Inflammatory macrophage treated with lipopolysaccharide for 4 hours (primary cell): ENCODE results near the gene PPP2R2D.
"Not testable (repeated sequence)": the region's sequence is repeated elsewhere in the genome, so short reads cannot be mapped to it uniquely, and the experiment has no call there.

Experiments
- DNase-seq: peaks from one replicate; pipeline ENCODE4 v3.0.0-alpha.2; 2020

Gene PPP2R2D

GRCh38 chr10:131930150-131930549 lies 29.3 kb downstream of the PPP2R2D start:
- DNase-seq: no peak

- DNase-seq: no peak
Measured at GRCh38 chr10:131930586-131931330, 29.9 kb downstream of the PPP2R2D start.

GRCh38 chr10:131931981-131932380 lies 31.2 kb downstream of the PPP2R2D start:
- DNase-seq: no peak

- DNase-seq: no peak
Measured at GRCh38 chr10:131933016-131933695, 32.3 kb downstream of the PPP2R2D start.

GRCh38 chr10:131933696-131934086 lies 32.9 kb downstream of the PPP2R2D start:
- no peak for DNase-seq

- no peak for DNase-seq
Measured at GRCh38 chr10:131934769-131935168, 34.0 kb downstream of the PPP2R2D start.

GRCh38 chr10:131935260-131935659 lies 34.5 kb downstream of the PPP2R2D start:
- DNase-seq: no peak

GRCh38 chr10:131936294-131936693 lies 35.5 kb downstream of the PPP2R2D start:
- DNase-seq: no peak

GRCh38 chr10:131936736-131937135 lies 35.9 kb downstream of the PPP2R2D start:
- DNase-seq: no peak

- DNase-seq: no peak
Measured at GRCh38 chr10:131937836-131938235, 37.0 kb downstream of the PPP2R2D start.

GRCh38 chr10:131938681-131939080 lies 37.9 kb downstream of the PPP2R2D start:
- no peak for DNase-seq

- no peak for DNase-seq
Measured at GRCh38 chr10:131942455-131942854, 41.6 kb downstream of the PPP2R2D start.

GRCh38 chr10:131943021-131943814 lies 42.4 kb downstream of the PPP2R2D start:
- DNase-seq: peak; percentile 23

GRCh38 chr10:131944412-131944811 lies 43.6 kb downstream of the PPP2R2D start:
- no peak for DNase-seq

GRCh38 chr10:131944976-131945695 lies 44.3 kb downstream of the PPP2R2D start:
- no peak for DNase-seq

GRCh38 chr10:131946321-131946751 lies 45.5 kb downstream of the PPP2R2D start:
- DNase-seq: no peak

- DNase-seq: no peak
Measured at GRCh38 chr10:131946880-131947279, 46.1 kb downstream of the PPP2R2D start.

- DNase-seq: no peak
Measured at GRCh38 chr10:131947631-131948347, 47.0 kb downstream of the PPP2R2D start.

GRCh38 chr10:131948501-131948900 lies 47.7 kb downstream of the PPP2R2D start:
- no peak for DNase-seq

- DNase-seq: no peak
Measured at GRCh38 chr10:131949041-131949862, 48.4 kb downstream of the PPP2R2D start.

- DNase-seq: not testable (repeated sequence)
Measured at GRCh38 chr10:131949908-131950307, 49.1 kb downstream of the PPP2R2D start.
